ENCODE data around the gene TBC1D22B. TPM values are rescaled to one million over a fixed set of nuclear protein-coding genes. Genes with fewer than 3 reads are reported as not detected.

TBC1D22B gene
- polyA plus RNA-seq, 1 of the 3 experiments (the other 2 are of a cell fraction), result 5.3 TPM

- POLR2A ChIA-PET, result no interaction called here
- DNase-seq, result no peak
- Histone ChIP-seq H3K27ac (ENCODE audit: low read depth in 2 of 2, low read length in 1 of 2) (no peak overlapping the region), H2AFZ (ENCODE audit: low read depth) (no peak overlapping the region), H3K79me2 (ENCODE audit: insufficient read depth) (no peaks in the 10 kb centered on the region), H3K9ac (no peak overlapping the region), H3K4me2 (no peak overlapping the region), H3K9me3 (no peaks in the 10 kb centered on the region), H3F3A (replicated peaks; ENCODE audit: insufficient read depth) (no peaks in the 10 kb centered on the region), H3K4me3 (ENCODE audit: low read depth in 2 of 2, low read length in 1 of 2) (no peak overlapping the region), H3K9me2 (no peaks in the 10 kb centered on the region), H3K4me1 (ENCODE audit: control insufficient read depth in 1 of 2, insufficient read depth in 2 of 2, low read depth in 1 of 2, low read length in 1 of 2) (peaks cover 0 to 3% of the 10 kb centered on the region in 2 experiments; a peak in 1 of 4 replicates), H4K20me1 (ENCODE audit: insufficient read depth) (no peaks in the 10 kb centered on the region), H3K36me3 (replicated peaks in 1 of 2; ENCODE audit: control insufficient read depth in 1 of 2, insufficient read depth in 2 of 2, low read length in 1 of 2) (peaks cover 46 to 50% of the 10 kb centered on the region in 2 experiments), H3K27me3 (ENCODE audit: insufficient read depth) (no peaks in the 10 kb centered on the region)
- 94% methylated on average over 2 of the region's 2 CpGs for WGBS (ENCODE audit: low lambda C conversion rate)
- TF ChIP-seq IRF3 (IDR thresholded peaks at IDR 0.05; ENCODE audit: low read depth, low read length) (no peak), ELF1 (IDR thresholded peaks at IDR 0.05) (no peak), TAF1 (IDR thresholded peaks at IDR 0.05; ENCODE audit: borderline replicate concordance, low read depth, low read length) (no peak), MXI1 (IDR thresholded peaks at IDR 0.05; ENCODE audit: low read depth, low read length) (no peak), SIN3A (IDR thresholded peaks at IDR 0.05; ENCODE audit: borderline replicate concordance, low read depth, low read length) (no peak), USF1 (IDR thresholded peaks at IDR 0.05; ENCODE audit: borderline replicate concordance, low read depth) (no peak), RXRA (IDR thresholded peaks at IDR 0.05; ENCODE audit: borderline replicate concordance, low read depth) (no peak), JUND (IDR thresholded peaks at IDR 0.05) (no peak), NRF1 (IDR thresholded peaks at IDR 0.05; ENCODE audit: low read depth, low read length) (no peak), TEAD4 (IDR thresholded peaks at IDR 0.05; ENCODE audit: borderline replicate concordance, insufficient read depth) (no peak), RCOR1 (IDR thresholded peaks at IDR 0.05; ENCODE audit: low read length) (no peak), EZH2phosphoT487 (IDR thresholded peaks at IDR 0.05; ENCODE audit: borderline replicate concordance, low read depth) (no peak), RAD21 (IDR thresholded peaks at IDR 0.05; ENCODE audit: low read length) (no peak), POLR2AphosphoS5 (IDR thresholded peaks at IDR 0.05; ENCODE audit: low read depth, low read length) (no peak)
- CTCF ChIA-PET, result interaction anchor here (0.8 kb wide), 1 partner anchor 17 kb away, joined by 3 read pairs; no protein-coding TSS in a partner anchor
Measured at GRCh38 chr6:37287519-37288157, 30.1 kb downstream of the TBC1D22B start.

GRCh38 chr6:37288247-37288646 lies 30.7 kb downstream of the TBC1D22B start:
- H3K79me2 ChIP-seq (ENCODE audit: insufficient read depth), result no peaks in the 10 kb centered on the region
- peaks cover 0 to 3% of the 10 kb centered on the region in 2 experiments; a peak in 1 of 4 replicates for H3K4me1 ChIP-seq (ENCODE audit: control insufficient read depth in 1 of 2, insufficient read depth in 2 of 2, low read depth in 1 of 2, low read length in 1 of 2)
- DNase-seq, result no peak
- H2AFZ ChIP-seq (ENCODE audit: low read depth), result no peak overlapping the region
- H3K36me3 ChIP-seq (replicated peaks in 1 of 2; ENCODE audit: control insufficient read depth in 1 of 2, insufficient read depth in 2 of 2, low read length in 1 of 2), result peaks cover 45 to 47% of the 10 kb centered on the region in 2 experiments
- no peaks in the 10 kb centered on the region for H3F3A ChIP-seq (replicated peaks; ENCODE audit: insufficient read depth)
- H3K4me3 ChIP-seq (ENCODE audit: low read depth in 2 of 2, low read length in 1 of 2), result no peak overlapping the region
- H3K9me2 ChIP-seq, result no peaks in the 10 kb centered on the region
- H3K9me3 ChIP-seq, result no peaks in the 10 kb centered on the region
- no peak overlapping the region for H3K27ac ChIP-seq (ENCODE audit: low read depth in 2 of 2, low read length in 1 of 2)
- no peak overlapping the region for H3K9ac ChIP-seq
- CTCF ChIA-PET, result interaction anchor here (0.8 kb wide), 1 partner anchor 16 kb away, joined by 3 read pairs; no protein-coding TSS in a partner anchor
- H3K27me3 ChIP-seq (ENCODE audit: insufficient read depth), result no peaks in the 10 kb centered on the region
- H4K20me1 ChIP-seq (ENCODE audit: insufficient read depth), result no peaks in the 10 kb centered on the region
- 73% methylated on average over 2 of the region's 2 CpGs for WGBS (ENCODE audit: low lambda C conversion rate)
- no peak overlapping the region for H3K4me2 ChIP-seq
- no peak for TF ChIP-seq GABPA (IDR thresholded peaks at IDR 0.05; ENCODE audit: low read depth)
- no peak for TF ChIP-seq USF2 (IDR thresholded peaks at IDR 0.05; ENCODE audit: borderline replicate concordance, low read depth, low read length)
- no peak for TF ChIP-seq RXRA (IDR thresholded peaks at IDR 0.05; ENCODE audit: borderline replicate concordance, low read depth)
- no peak for TF ChIP-seq IRF3 (IDR thresholded peaks at IDR 0.05; ENCODE audit: low read depth, low read length)
- POLR2A ChIA-PET, result no interaction called here
